Measurements from ENCODE around the gene GBX2.

- TF ChIP-seq CTCF (IDR thresholded peaks at IDR 0.05 in 4 of 5, conservative IDR thresholded peaks at IDR 0.05 in 1 of 5) (no peak), POLR2A (IDR thresholded peaks at IDR 0.05) (no peak)
Observed at GRCh38 chr2:236196366-236196765, 28.2 kb upstream of the GBX2 start.

Measured in gastrocnemius medialis (tissue), 4 donors.